ENCODE results near the gene SCNN1A. TPM values are rescaled to one million over a fixed set of nuclear protein-coding genes. Genes with fewer than 3 reads are reported as not detected.

The SCNN1A gene
- total and polyA plus RNA-seq, 2 of the 13 experiments (the other 11 are each of a cell fraction or from before 2014, with no cell fraction given) = 1.5 to 14.6 TPM

DNA sequence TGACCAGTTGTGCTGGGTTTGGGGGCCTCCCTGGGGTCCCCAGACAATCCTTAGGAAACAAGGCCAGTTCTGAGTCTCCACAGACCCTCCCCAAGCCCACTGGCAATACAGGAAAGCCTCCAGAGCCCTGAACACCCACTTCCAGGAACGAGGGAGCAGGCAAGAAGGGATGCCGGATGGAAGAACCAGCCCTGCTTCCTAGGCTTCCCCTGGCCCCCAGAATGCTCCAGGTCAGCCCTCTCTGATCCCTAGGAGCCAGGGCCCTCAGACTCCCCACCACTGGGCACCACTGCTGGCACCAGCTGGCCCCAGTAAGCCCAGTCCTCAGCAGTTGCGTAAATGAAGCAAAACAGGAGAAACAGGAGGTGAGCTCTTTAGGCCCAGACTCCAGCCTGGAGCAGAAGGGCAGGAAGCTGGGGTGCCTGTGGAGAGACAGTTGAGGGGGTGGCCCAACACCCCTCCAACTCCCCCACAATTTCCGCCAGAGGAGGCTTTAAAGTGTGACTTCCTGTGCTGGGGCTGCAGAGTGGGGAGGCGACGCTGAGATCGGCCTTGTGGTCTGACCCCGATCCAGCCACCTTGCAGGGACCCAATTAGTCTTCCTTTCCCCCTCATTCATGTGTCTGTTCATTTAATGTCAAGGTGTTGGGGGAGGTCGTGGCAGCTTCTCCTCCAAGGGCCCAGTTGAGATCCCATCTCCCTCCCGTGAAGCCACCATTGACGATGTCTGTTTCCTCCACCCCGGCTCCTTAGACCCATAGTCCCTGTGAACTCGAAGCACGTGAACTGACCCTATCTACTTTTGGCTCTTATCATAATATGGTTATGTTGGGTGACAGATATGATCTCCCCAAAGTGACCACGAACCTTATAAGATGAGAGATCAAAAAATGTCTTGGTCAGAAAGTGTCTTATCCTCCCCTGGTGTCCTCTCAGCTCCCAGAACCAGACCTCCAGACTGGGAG lies 38.2 kb downstream of the SCNN1A start (continued):
- 0 out of 2 replicates have a peak, but pooled peaks have one; percentile 21 for TF ChIP-seq ZNF670 (CRISPR knock-in tag; IDR thresholded peaks at IDR 0.05; ENCODE audit: borderline replicate concordance)
- TF ChIP-seq CCDC6 (CRISPR knock-in tag; IDR thresholded peaks at IDR 0.05) = 0 out of 2 replicates have a peak, but pooled peaks have one; percentile 35
- no peak for TF ChIP-seq ZNF577 (CRISPR knock-in tag; IDR thresholded peaks at IDR 0.05; ENCODE audit: borderline replicate concordance, low read depth)
- TF ChIP-seq ZNF558 (CRISPR knock-in tag; IDR thresholded peaks at IDR 0.05; ENCODE audit: borderline replicate concordance) = 0 out of 2 replicates have a peak, but pooled peaks have one; percentile 43
- TF ChIP-seq NFATC3 (CRISPR knock-in tag; IDR thresholded peaks at IDR 0.05) = peak; percentile 84; the same call in 1 of the 2 replicates
- 0 out of 2 replicates have a peak, but pooled peaks have one; percentile 60 for TF ChIP-seq ZNF230 (CRISPR knock-in tag; IDR thresholded peaks at IDR 0.05)
- TF ChIP-seq ZNF407 (CRISPR knock-in tag; IDR thresholded peaks at IDR 0.05; ENCODE audit: not compliant biosample characterization) = peak; percentile 70
- TF ChIP-seq AGO2 (optimal IDR thresholded peaks at IDR 0.05; ENCODE audit: low read depth, low read length) = peak; percentile 87
- no peak for TF ChIP-seq SRY (CRISPR knock-in tag; IDR thresholded peaks at IDR 0.05)
- no peak for TF ChIP-seq IRF9 (CRISPR knock-in tag; IDR thresholded peaks at IDR 0.05; ENCODE audit: borderline replicate concordance)
- peak; percentile 24; the same call in 1 of the 2 replicates for TF ChIP-seq ZFP91 (CRISPR knock-in tag; IDR thresholded peaks at IDR 0.05; ENCODE audit: borderline replicate concordance)

All from HepG2 (cell line).